Measurements from ENCODE around the gene GPC3.

GPC3 gene

GRCh38 chrX:133849676-133850075, 135.7 kb downstream of the GPC3 start:
- TF ChIP-seq USF1 (IDR thresholded peaks at IDR 0.05) (no peak), TEAD4 (IDR thresholded peaks at IDR 0.05) (no peak), EGR1 (IDR thresholded peaks at IDR 0.05) (no peak), YY1 (IDR thresholded peaks at IDR 0.05; ENCODE audit: low read depth) (no peak), TCF12 (IDR thresholded peaks at IDR 0.05; ENCODE audit: low read depth) (no peak), EP300 (IDR thresholded peaks at IDR 0.05; ENCODE audit: borderline replicate concordance) (no peak)

GRCh38 chrX:133847340-133847994, 137.9 kb downstream of the GPC3 start:
- TF ChIP-seq, protein P1, sequence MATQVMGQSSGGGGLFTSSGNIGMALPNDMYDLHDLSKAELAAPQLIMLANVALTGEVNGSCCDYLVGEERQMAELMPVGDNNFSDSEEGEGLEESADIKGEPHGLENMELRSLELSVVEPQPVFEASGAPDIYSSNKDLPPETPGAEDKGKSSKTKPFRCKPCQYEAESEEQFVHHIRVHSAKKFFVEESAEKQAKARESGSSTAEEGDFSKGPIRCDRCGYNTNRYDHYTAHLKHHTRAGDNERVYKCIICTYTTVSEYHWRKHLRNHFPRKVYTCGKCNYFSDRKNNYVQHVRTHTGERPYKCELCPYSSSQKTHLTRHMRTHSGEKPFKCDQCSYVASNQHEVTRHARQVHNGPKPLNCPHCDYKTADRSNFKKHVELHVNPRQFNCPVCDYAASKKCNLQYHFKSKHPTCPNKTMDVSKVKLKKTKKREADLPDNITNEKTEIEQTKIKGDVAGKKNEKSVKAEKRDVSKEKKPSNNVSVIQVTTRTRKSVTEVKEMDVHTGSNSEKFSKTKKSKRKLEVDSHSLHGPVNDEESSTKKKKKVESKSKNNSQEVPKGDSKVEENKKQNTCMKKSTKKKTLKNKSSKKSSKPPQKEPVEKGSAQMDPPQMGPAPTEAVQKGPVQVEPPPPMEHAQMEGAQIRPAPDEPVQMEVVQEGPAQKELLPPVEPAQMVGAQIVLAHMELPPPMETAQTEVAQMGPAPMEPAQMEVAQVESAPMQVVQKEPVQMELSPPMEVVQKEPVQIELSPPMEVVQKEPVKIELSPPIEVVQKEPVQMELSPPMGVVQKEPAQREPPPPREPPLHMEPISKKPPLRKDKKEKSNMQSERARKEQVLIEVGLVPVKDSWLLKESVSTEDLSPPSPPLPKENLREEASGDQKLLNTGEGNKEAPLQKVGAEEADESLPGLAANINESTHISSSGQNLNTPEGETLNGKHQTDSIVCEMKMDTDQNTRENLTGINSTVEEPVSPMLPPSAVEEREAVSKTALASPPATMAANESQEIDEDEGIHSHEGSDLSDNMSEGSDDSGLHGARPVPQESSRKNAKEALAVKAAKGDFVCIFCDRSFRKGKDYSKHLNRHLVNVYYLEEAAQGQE (IDR thresholded peaks at IDR 0.05; ENCODE audit: low read depth) = no peak
- TF ChIP-seq MAX (IDR thresholded peaks at IDR 0.05) = no peak
- no peak for TF ChIP-seq RAD21 (IDR thresholded peaks at IDR 0.05; ENCODE audit: low read depth)
- no peak for TF ChIP-seq CEBPB (IDR thresholded peaks at IDR 0.05)
- TF ChIP-seq CREB1 (IDR thresholded peaks at IDR 0.05; ENCODE audit: low read depth) = no peak
- no peak for TF ChIP-seq USF1 (IDR thresholded peaks at IDR 0.05)
- no peak for TF ChIP-seq FOXM1 (IDR thresholded peaks at IDR 0.05; ENCODE audit: borderline replicate concordance, low read depth)
- no peak for TF ChIP-seq TEAD4 (IDR thresholded peaks at IDR 0.05)
- TF ChIP-seq TAF1 (IDR thresholded peaks at IDR 0.05; ENCODE audit: low read depth) = no peak
- no peak for TF ChIP-seq EGR1 (IDR thresholded peaks at IDR 0.05)
- TF ChIP-seq TCF12 (IDR thresholded peaks at IDR 0.05; ENCODE audit: low read depth) = no peak
- TF ChIP-seq YY1 (IDR thresholded peaks at IDR 0.05; ENCODE audit: low read depth) = no peak
- TF ChIP-seq NFIC (IDR thresholded peaks at IDR 0.05) = no peak
- TF ChIP-seq ZBTB7A (IDR thresholded peaks at IDR 0.05; ENCODE audit: low read depth) = no peak
- TF ChIP-seq EP300 (IDR thresholded peaks at IDR 0.05; ENCODE audit: borderline replicate concordance) = no peak

DNA sequence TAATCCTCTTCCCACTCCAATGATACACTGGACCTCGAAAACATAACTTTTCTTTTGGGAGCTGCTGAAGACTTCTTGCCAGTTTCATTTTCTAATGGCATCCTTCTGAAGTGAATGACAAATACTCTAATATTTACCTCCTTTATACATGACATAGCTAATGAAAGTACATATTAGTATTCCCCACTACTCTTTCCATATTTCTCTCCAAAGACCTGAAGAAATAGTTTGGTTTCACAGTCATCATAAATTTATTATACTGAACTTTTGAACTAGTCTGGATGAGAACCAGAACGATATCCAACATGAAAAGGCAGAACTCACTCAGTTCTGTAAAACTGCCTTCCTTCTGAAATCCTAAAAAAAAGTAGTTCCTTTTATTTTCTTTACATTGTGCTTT, 139.1 kb downstream of the GPC3 start:
- no peak for TF ChIP-seq USF1 (IDR thresholded peaks at IDR 0.05)
- no peak for TF ChIP-seq CREB1 (IDR thresholded peaks at IDR 0.05; ENCODE audit: low read depth)
- TF ChIP-seq TCF12 (IDR thresholded peaks at IDR 0.05; ENCODE audit: low read depth) = no peak
- TF ChIP-seq ZBTB7A (IDR thresholded peaks at IDR 0.05; ENCODE audit: low read depth) = no peak

- TF ChIP-seq MAX (IDR thresholded peaks at IDR 0.05) (no peak), YY1 (IDR thresholded peaks at IDR 0.05; ENCODE audit: low read depth) (no peak), EP300 (IDR thresholded peaks at IDR 0.05; ENCODE audit: borderline replicate concordance) (no peak), USF1 (IDR thresholded peaks at IDR 0.05) (no peak), ZBTB7A (IDR thresholded peaks at IDR 0.05; ENCODE audit: low read depth) (no peak)
- TF ChIP-seq, protein P1 (IDR thresholded peaks at IDR 0.05; ENCODE audit: low read depth) = no peak
Measured at GRCh38 chrX:133840415-133840814, 145.0 kb downstream of the GPC3 start.

GRCh38 chrX:133838761-133839676, 146.4 kb downstream of the GPC3 start:
- peak; percentile 23; the same call in 1 of the 2 replicates for TF ChIP-seq RAD21 (IDR thresholded peaks at IDR 0.05; ENCODE audit: low read depth)
- TF ChIP-seq CEBPB (IDR thresholded peaks at IDR 0.05) = no peak

Measured in Ishikawa (cell line).